ENCODE data around the gene GABBR2.

Gene GABBR2

DNA sequence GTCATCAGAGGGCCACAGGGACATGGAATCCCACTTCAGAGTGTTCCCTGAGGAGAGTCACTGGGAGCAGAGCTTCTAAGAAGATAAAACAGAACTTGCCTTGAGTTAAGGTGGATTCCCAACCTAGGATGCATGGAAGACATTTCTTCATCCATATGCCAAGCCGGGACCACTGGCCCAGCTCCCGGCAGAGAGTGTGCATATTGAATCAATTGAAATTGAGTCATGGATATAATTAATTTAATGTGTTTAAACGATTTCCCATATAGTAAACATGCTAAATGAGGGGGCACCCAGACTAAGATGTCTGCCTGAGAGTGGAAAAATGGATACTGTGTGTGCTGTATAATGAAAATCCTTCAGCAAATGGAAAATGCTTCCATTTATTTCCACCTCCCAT, 258.9 kb downstream of the GABBR2 start:
- no peak for FAIRE-seq
- TF ChIP-seq, protein P1, sequence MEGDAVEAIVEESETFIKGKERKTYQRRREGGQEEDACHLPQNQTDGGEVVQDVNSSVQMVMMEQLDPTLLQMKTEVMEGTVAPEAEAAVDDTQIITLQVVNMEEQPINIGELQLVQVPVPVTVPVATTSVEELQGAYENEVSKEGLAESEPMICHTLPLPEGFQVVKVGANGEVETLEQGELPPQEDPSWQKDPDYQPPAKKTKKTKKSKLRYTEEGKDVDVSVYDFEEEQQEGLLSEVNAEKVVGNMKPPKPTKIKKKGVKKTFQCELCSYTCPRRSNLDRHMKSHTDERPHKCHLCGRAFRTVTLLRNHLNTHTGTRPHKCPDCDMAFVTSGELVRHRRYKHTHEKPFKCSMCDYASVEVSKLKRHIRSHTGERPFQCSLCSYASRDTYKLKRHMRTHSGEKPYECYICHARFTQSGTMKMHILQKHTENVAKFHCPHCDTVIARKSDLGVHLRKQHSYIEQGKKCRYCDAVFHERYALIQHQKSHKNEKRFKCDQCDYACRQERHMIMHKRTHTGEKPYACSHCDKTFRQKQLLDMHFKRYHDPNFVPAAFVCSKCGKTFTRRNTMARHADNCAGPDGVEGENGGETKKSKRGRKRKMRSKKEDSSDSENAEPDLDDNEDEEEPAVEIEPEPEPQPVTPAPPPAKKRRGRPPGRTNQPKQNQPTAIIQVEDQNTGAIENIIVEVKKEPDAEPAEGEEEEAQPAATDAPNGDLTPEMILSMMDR (IDR thresholded peaks at IDR 0.05; ENCODE audit: insufficient read depth, missing control alignments) = no peak
- no peak for DNase-seq (ENCODE audit: insufficient read length, low spot score)

DNA sequence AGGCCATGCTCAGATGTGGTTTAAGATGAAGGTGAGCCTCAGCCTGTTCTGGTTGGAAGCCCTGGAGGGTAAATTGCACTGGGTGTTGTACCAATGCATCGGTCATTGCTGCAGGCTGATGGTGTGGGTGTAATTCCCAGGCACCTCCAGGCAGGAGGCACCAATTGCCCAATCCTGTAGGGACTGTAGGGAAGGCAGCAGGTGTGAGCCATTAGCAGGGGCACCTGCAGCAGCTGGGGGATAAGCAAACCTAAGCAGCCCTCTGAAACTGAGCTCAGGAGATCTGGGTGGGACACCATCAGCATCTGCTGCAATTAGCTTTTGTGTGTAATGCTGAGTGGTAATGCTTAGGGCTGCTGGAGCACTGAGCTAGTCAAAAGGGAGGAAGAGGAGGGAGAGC, 263.2 kb downstream of the GABBR2 start:
- TF ChIP-seq, protein P1 (IDR thresholded peaks at IDR 0.05; ENCODE audit: insufficient read depth, missing control alignments) = no peak
- no peak for DNase-seq (ENCODE audit: insufficient read length, low spot score)
- no peak for FAIRE-seq

DNA sequence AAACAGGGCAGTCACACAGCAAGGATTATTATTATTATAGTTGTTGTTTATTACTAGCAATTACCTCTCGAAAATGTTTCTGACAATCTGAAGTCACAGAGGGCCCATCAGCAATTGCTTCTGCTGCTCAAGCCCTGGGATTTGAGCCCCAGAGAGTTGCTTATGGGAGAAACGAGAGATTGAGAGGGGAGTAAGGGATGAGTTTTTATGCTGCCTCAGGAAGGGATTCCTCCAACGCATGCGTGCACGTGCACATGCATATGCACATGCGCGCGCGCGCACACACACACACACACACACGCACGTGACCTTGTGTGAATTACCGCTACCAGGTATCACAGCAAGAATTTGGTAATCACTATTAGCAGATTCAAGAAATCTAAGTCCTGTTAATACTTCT, 264.1 kb downstream of the GABBR2 start:
- no peak for FAIRE-seq
- DNase-seq (ENCODE audit: insufficient read length, low spot score) = no peak
- TF ChIP-seq, protein P1 (IDR thresholded peaks at IDR 0.05; ENCODE audit: insufficient read depth, missing control alignments) = no peak

DNA sequence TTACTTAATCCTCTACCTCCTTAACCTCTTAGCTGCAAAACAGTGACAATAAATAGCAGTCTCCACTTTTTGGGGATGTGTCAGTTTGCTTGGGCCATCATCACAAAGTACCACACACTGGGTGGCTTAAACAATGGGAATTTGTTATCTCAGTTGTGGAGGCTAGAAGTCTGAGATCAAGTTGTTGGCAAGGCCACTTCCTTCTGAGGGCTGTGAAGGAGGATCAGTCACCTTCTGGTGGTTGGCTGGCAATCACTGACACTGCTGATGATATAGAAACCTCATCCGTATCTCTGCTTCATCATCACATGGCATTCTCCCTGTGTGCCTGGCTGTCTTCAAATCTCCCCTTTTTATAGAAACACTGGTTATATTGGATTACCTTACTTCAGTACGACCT, 266.2 kb downstream of the GABBR2 start:
- TF ChIP-seq, protein P1 (IDR thresholded peaks at IDR 0.05; ENCODE audit: insufficient read depth, missing control alignments) = no peak
- no peak for DNase-seq (ENCODE audit: insufficient read length, low spot score)

DNA sequence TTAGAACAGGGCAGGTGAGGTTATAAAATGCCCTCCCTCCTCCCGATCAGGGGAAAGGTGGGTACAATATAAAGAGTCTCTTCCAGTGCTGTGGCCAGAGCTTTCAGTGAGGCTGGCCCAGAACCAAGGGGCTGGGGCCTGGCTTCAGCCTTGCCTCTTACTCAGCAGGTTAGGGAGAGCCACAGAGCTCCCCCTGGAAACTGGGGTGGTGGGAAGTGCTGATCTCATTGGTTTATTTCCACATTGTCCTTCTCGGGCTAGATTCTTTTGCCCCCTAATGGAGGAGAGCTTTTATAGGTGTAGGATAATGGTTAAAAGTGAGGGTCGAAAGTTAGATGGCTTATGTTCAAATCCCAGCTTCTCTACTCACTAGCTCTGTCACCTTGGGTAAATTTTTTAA, 266.6 kb downstream of the GABBR2 start:
- FAIRE-seq (no peak), DNase-seq (ENCODE audit: insufficient read length, low spot score) (no peak)
- TF ChIP-seq, protein P1 (IDR thresholded peaks at IDR 0.05; ENCODE audit: insufficient read depth, missing control alignments) = no peak

More for the DNA sequence above, 266.2 kb downstream of the GABBR2 start:
- no peak for FAIRE-seq

DNA sequence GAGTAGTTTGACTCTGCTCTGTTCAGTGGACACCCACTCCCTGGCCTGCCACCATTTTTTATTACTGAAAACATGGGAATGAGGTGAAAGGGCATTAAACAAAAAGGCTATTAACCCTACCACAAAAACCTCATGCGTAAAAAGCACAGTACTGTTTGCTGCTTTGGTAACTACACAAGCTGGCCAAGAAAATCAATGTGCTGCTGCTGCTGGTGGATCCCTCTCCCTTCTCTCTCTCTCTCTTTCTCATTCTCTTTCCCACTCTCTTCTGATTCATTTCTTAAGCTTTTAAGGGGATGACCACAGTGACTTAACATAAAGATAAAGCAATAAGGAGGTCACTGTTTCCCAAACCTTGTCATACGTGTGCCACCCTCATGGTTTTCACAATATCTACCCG, 270.1 kb downstream of the GABBR2 start:
- no peak for FAIRE-seq
- TF ChIP-seq, protein P1 (IDR thresholded peaks at IDR 0.05; ENCODE audit: insufficient read depth, missing control alignments) = no peak

DNA sequence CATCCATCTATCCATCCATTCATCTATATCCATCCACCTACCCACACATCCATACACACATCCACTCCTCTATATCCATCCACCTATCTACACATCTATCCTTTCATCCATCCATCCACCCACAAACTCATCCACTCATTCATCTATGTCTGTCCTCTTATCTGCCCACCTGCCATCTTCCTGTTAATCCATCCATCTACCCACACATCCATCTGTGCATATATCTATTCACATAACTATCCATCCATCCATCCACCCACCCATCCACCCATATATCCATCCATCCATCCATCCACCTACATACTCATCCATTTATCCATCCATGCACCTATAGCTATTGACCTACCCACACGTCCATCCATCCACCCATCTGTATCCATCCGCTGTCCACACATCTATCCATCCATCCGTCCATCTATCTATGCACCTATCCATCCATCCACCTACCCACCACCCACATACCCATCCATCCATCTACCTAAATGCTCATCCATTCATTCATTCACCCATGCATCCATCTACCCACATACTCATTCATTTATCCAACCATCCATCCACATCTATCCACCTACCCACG, 271.2 kb downstream of the GABBR2 start:
- DNase-seq (ENCODE audit: insufficient read length, low spot score) (no peak), FAIRE-seq (no peak)
- TF ChIP-seq, protein P1 (IDR thresholded peaks at IDR 0.05; ENCODE audit: insufficient read depth, missing control alignments) = no peak

More for the DNA sequence above, 270.1 kb downstream of the GABBR2 start:
- DNase-seq (ENCODE audit: insufficient read length, low spot score) = no peak

Measured in D721Med (cell line).